K562 (cell line): ENCODE results near the gene DKK3.

Experiments
- CEBPG ChIP-seq, 3 experiments: fragments of 200-800 bp in 1 of 3; sonication (Bioruptor generic) in 1 of 3; sonication (generic) in 1 of 3; formaldehyde crosslinking in 1 of 3; IDR thresholded peaks in 2 of 3; conservative IDR thresholded peaks in 1 of 3; 2 replicates each; pipeline versions ENCODE4 v1.6.1 to v1.8.0; 2016 to 2022; ENCODE audit warnings: missing compliant biosample characterization in 2 of 3, missing genetic modification characterization in 2 of 3, mild to moderate bottlenecking in 1 of 3, missing genetic modification reagents in 1 of 3
- FOXJ3 ChIP-seq: sonication (generic); formaldehyde crosslinking; IDR thresholded peaks from 2 replicates; pipeline ENCODE4 v1.4.0; 2020; ENCODE audit warnings: mild to moderate bottlenecking, missing genetic modification reagents
- FOXK2 ChIP-seq, 2 experiments: fragments of 450-650 bp; IDR thresholded peaks in 1 of 2; conservative IDR thresholded peaks in 1 of 2; 2 replicates each; pipeline ENCODE4 v1.6.1; 2016; ENCODE audit warnings: low read depth in 2 of 2, mild to moderate bottlenecking in 1 of 2
- HNRNPUL1 ChIP-seq: fragments of 200-400 bp; formaldehyde crosslinking; IDR thresholded peaks from 2 replicates; pipeline ENCODE4 v1.6.1; 2017; ENCODE audit warnings: low read length
- HSF4 ChIP-seq: fragments of 250-450 bp; sonication (Bioruptor Pico); IDR thresholded peaks from 2 replicates; pipeline ENCODE4 v2.1.2; 2022; ENCODE audit warnings: mild to moderate bottlenecking, moderate library complexity, borderline replicate concordance
- POLR2A ChIP-seq: fragments of 450-650 bp; conservative IDR thresholded peaks from 2 replicates; pipeline ENCODE4 v1.6.1; 2016
- POLR2AphosphoS5 ChIP-seq: IDR thresholded peaks from 2 replicates; pipeline ENCODE4 v1.6.1; 2011; ENCODE audit warnings: mild to moderate bottlenecking, low read depth, low read length, moderate library complexity; ENCODE audit not compliant: control insufficient read depth, insufficient read depth
- PRPF4 ChIP-seq: fragments of 200-400 bp; formaldehyde crosslinking; IDR thresholded peaks from one replicate; pipeline ENCODE4 v1.6.1; 2017; ENCODE audit warnings: low read length, low read depth, mild to moderate bottlenecking; ENCODE audit not compliant: insufficient read depth, poor library complexity, severe bottlenecking
- RUNX1 ChIP-seq: sonication (generic); IDR thresholded peaks from 2 replicates; pipeline ENCODE4 v1.6.1; 2016; ENCODE audit warnings: antibody characterized with exemption, low read depth
- SMC3 ChIP-seq: conservative IDR thresholded peaks from 2 replicates; pipeline ENCODE4 v1.6.1; 2011; ENCODE audit warnings: low read depth, low read length, improper control_type of control experiment; ENCODE audit not compliant: insufficient read depth
- TAF1 ChIP-seq: IDR thresholded peaks from 2 replicates; pipeline ENCODE4 v1.6.1; 2011; ENCODE audit warnings: mild to moderate bottlenecking, low read length, moderate library complexity; ENCODE audit not compliant: insufficient read depth, control insufficient read depth, severe bottlenecking; ENCODE audit errors: extremely low read depth
- YY1 ChIP-seq, 3 experiments: IDR thresholded peaks; 2 replicates each; pipeline ENCODE4 v1.6.1; 2011; ENCODE audit warnings: low read length in 2 of 3, mild to moderate bottlenecking in 2 of 3, moderate library complexity in 2 of 3, borderline replicate concordance in 1 of 3, control low read depth in 1 of 3, low read depth in 1 of 3; ENCODE audit not compliant: insufficient read depth in 3 of 3, insufficient replicate concordance in 2 of 3, control insufficient read depth in 1 of 3, insufficient read length in 1 of 3; ENCODE audit errors: extremely low read depth in 1 of 3
- ZNF217 ChIP-seq: sonication (generic); formaldehyde crosslinking; IDR thresholded peaks from 2 replicates; pipeline ENCODE4 v1.8.0; 2022; ENCODE audit warnings: mild to moderate bottlenecking, missing genetic modification reagents
- TF ChIP-seq, protein P1 (sequence below), 3 experiments: IDR thresholded peaks in 2 of 3; conservative IDR thresholded peaks in 1 of 3; 2 replicates each; pipeline ENCODE4 v1.5.1; 2011 to 2012; ENCODE audit warnings: low read length in 3 of 3, mild to moderate bottlenecking in 3 of 3, control low read depth in 2 of 3, improper control_type of control experiment in 1 of 3, inconsistent platforms in 1 of 3, low read depth in 1 of 3, mixed read lengths in 1 of 3, moderate library complexity in 1 of 3; ENCODE audit not compliant: insufficient read depth in 2 of 3

DNA sequence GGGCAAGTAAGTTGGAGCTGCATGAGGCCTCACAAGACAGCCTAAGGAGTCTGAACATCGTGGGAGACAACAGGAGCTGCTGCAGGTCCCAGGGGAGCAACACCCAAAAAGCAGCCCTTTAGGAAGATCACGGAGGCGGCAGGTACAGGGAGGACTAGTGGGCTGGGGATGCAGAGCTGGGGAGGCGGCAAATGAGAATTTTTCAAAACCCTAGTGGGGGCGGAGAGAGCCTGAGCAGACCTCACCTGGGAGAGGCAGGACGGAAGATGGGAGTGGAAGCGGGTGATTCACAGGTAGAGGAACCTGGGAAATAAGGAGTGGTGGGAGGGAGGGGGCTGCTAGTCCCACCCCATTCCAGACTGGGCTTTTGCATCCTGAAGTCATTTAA lies 42.1 kb downstream of the DKK3 start:
- TF ChIP-seq RUNX1 = no peak
- no peak for TF ChIP-seq POLR2A
- no peak for TF ChIP-seq HNRNPUL1
- TF ChIP-seq FOXJ3 (CRISPR knock-in tag) = no peak
- TF ChIP-seq POLR2AphosphoS5 = no peak
- TF ChIP-seq SMC3 = no peak
- TF ChIP-seq, protein P1, sequence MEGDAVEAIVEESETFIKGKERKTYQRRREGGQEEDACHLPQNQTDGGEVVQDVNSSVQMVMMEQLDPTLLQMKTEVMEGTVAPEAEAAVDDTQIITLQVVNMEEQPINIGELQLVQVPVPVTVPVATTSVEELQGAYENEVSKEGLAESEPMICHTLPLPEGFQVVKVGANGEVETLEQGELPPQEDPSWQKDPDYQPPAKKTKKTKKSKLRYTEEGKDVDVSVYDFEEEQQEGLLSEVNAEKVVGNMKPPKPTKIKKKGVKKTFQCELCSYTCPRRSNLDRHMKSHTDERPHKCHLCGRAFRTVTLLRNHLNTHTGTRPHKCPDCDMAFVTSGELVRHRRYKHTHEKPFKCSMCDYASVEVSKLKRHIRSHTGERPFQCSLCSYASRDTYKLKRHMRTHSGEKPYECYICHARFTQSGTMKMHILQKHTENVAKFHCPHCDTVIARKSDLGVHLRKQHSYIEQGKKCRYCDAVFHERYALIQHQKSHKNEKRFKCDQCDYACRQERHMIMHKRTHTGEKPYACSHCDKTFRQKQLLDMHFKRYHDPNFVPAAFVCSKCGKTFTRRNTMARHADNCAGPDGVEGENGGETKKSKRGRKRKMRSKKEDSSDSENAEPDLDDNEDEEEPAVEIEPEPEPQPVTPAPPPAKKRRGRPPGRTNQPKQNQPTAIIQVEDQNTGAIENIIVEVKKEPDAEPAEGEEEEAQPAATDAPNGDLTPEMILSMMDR (IDR thresholded peaks at IDR 0.05 in 2 of 3, conservative IDR thresholded peaks at IDR 0.05 in 1 of 3; ENCODE audit: insufficient read depth in 2 of 3, low read depth in 1 of 3, low read length in 3 of 3) = no peak
- no peak for TF ChIP-seq PRPF4
- TF ChIP-seq CEBPG (CRISPR knock-in tag; IDR thresholded peaks at IDR 0.05) = no peak
- TF ChIP-seq CEBPG (tag; conservative IDR thresholded peaks at IDR 0.05 in 1 of 2, IDR thresholded peaks at IDR 0.05 in 1 of 2) = no peak
- TF ChIP-seq TAF1 = no peak
- no peak for TF ChIP-seq FOXK2 (conservative IDR thresholded peaks at IDR 0.05 in 1 of 2, IDR thresholded peaks at IDR 0.05 in 1 of 2; ENCODE audit: low read depth in 2 of 2)
- no peak for TF ChIP-seq YY1 (IDR thresholded peaks at IDR 0.05; ENCODE audit: borderline replicate concordance in 1 of 3, control insufficient read depth in 1 of 3, extremely low read depth in 1 of 3, insufficient read depth in 3 of 3, insufficient read length in 1 of 3, insufficient replicate concordance in 2 of 3, low read depth in 1 of 3, low read length in 2 of 3)
- TF ChIP-seq HSF4 (CRISPR knock-in tag) = no peak
- TF ChIP-seq ZNF217 (CRISPR knock-in tag) = no peak
